AG04450 (cell line): Measurements from ENCODE around the gene PRPSAP2. TPM values are rescaled to one million over a fixed set of nuclear protein-coding genes. Genes with fewer than 3 reads are reported as not detected.

Experiments
- CTCF ChIA-PET: fragments of 300-600, 350-600 bp; formaldehyde crosslinking; extraction: SDS; loops from one replicate; lab custom pipeline; 2022; ENCODE audit warnings: antibody characterized with exemption, inconsistent platforms; lab: Charles Lee
- POLR2A ChIA-PET: fragments of 350-600 bp; formaldehyde crosslinking; extraction: SDS; loops from one replicate; lab custom pipeline; 2021; ENCODE audit warnings: antibody characterized with exemption, inconsistent platforms; lab: Yijun Ruan, JAX
- DNase-seq: peaks from one replicate; pipeline ENCODE4 v3.0.0-alpha.2; 2011; ENCODE audit warnings: low read depth, low spot score
- H3K27ac ChIP-seq: one replicate; pipeline ENCODE4 v1.5.1; 2012; ENCODE audit warnings: low read depth, low read length, control low read depth
- H3K27me3 ChIP-seq: one replicate; pipeline ENCODE4 v1.6.0; 2012; ENCODE audit warnings: low read length; ENCODE audit not compliant: control insufficient read depth, insufficient read depth
- H3K4me3 ChIP-seq: 2 replicates; pipeline ENCODE4 v1.5.1; 2011; ENCODE audit warnings: mild to moderate bottlenecking, low read depth, low read length, control low read depth
- H3K9me3 ChIP-seq: 2 replicates; pipeline ENCODE4 v1.5.1; 2012; ENCODE audit warnings: low read length; ENCODE audit not compliant: control insufficient read depth, insufficient read depth
- polyA plus RNA-seq: library from polyadenylated mRNA; depleted of rRNA; stranded (reverse); fragments of >200 nt; gene quantifications from 2 replicates; pipeline ENCODE4 v1.2.3, GENCODE V29; 2011
- TF ChIP-seq, protein P1 (sequence below): IDR thresholded peaks from 2 replicates; pipeline ENCODE4 v1.5.1; 2011; ENCODE audit warnings: low read depth, low read length, control low read depth, inconsistent platforms

Gene PRPSAP2
- polyA plus RNA-seq, 1 experiment: 33.9 TPM

GRCh38 chr17:18944646-18945045 lies 86.7 kb downstream of the PRPSAP2 start:
- ChIA-PET POLR2A (no interaction called here), CTCF (interaction anchor here (4.3 kb wide), 1 partner anchor 17 kb away, joined by 17 read pairs; no protein-coding TSS in a partner anchor)
- no peak for DNase-seq
- H3K27me3 ChIP-seq: peaks cover 25% of the 10 kb centered on the region
- TF ChIP-seq, protein P1, sequence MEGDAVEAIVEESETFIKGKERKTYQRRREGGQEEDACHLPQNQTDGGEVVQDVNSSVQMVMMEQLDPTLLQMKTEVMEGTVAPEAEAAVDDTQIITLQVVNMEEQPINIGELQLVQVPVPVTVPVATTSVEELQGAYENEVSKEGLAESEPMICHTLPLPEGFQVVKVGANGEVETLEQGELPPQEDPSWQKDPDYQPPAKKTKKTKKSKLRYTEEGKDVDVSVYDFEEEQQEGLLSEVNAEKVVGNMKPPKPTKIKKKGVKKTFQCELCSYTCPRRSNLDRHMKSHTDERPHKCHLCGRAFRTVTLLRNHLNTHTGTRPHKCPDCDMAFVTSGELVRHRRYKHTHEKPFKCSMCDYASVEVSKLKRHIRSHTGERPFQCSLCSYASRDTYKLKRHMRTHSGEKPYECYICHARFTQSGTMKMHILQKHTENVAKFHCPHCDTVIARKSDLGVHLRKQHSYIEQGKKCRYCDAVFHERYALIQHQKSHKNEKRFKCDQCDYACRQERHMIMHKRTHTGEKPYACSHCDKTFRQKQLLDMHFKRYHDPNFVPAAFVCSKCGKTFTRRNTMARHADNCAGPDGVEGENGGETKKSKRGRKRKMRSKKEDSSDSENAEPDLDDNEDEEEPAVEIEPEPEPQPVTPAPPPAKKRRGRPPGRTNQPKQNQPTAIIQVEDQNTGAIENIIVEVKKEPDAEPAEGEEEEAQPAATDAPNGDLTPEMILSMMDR: no peak
- no peak overlapping the region for H3K4me3 ChIP-seq
- H3K27ac ChIP-seq: no peak overlapping the region
- no peaks in the 10 kb centered on the region for H3K9me3 ChIP-seq

DNA sequence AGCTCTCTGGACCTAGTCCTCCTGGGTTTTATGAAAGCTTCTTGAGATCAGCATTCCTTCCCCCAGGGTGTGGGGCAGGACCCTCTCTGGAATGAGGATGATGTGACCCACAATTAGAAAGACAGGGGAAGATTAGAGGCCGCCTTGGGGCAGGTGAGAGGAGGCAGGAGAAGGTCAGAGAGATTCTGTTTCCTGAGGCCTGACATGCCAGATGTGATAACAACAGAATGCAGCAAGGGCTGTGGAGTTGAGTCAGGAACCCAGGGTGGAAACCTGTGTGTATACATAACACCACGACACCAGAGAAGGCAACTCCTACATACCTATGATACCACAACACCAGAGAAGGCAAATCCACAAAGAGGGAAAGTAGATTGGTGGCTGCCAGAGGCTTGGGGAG lies 88.6 kb downstream of the PRPSAP2 start:
- TF ChIP-seq, protein P1: no peak
- no peaks in the 10 kb centered on the region for H3K9me3 ChIP-seq
- no peak overlapping the region for H3K27ac ChIP-seq
- H3K4me3 ChIP-seq: no peak overlapping the region
- peaks cover 37% of the 10 kb centered on the region for H3K27me3 ChIP-seq
- no peak for DNase-seq
- CTCF ChIA-PET: no interaction called here
- POLR2A ChIA-PET: no interaction called here

DNA sequence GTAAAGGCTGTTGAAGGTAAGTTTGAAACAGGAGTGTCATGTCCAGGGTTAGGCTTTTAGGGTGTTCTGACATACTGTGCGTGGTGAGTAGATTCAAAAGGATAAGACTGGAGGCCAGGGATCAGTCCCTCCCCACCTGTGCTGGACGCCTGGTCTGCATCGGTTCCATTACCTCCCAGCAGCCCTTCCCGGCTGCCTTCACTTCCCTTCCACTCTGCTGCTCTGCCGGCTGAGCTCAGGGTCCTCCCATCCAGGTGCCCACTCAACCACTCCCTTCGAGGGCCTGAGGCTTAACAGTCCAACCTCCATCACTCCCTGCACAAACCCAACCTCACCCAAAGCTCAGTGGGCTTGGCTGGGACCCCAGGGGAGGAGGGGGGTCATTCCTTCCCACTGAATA lies 89.9 kb downstream of the PRPSAP2 start:
- DNase-seq: no peak
- TF ChIP-seq, protein P1: no peak
- no peak overlapping the region for H3K4me3 ChIP-seq
- H3K27me3 ChIP-seq: peaks cover 39% of the 10 kb centered on the region
- no peaks in the 10 kb centered on the region for H3K9me3 ChIP-seq
- ChIA-PET CTCF (interaction anchor here (0.6 kb wide), 1 partner anchor 322 kb away, joined by 3 read pairs; no protein-coding TSS in a partner anchor), POLR2A (no interaction called here)
- no peak overlapping the region for H3K27ac ChIP-seq

GRCh38 chr17:18948476-18949006 lies 90.6 kb downstream of the PRPSAP2 start:
- DNase-seq: no peak
- TF ChIP-seq, protein P1: no peak
- Histone ChIP-seq H3K27ac (no peak overlapping the region), H3K4me3 (no peak overlapping the region), H3K9me3 (no peaks in the 10 kb centered on the region), H3K27me3 (peaks cover 39% of the 10 kb centered on the region)
- ChIA-PET POLR2A (no interaction called here), CTCF (interaction anchor here (1.2 to 2.0 kb wide), 2 partner anchors 12 to 323 kb away, joined by 5 to 13 read pairs; no protein-coding TSS in a partner anchor)

- TF ChIP-seq, protein P1: no peak
- ChIA-PET CTCF (interaction anchor here (1.2 to 2.0 kb wide), 2 partner anchors 11 to 324 kb away, joined by 5 to 13 read pairs; no protein-coding TSS in a partner anchor), POLR2A (no interaction called here)
- no peak overlapping the region for H3K27ac ChIP-seq
- H3K27me3 ChIP-seq: peaks cover 39% of the 10 kb centered on the region
- H3K9me3 ChIP-seq: no peaks in the 10 kb centered on the region
- no peak overlapping the region for H3K4me3 ChIP-seq
- DNase-seq: no peak
Observed at GRCh38 chr17:18949566-18949965, 91.6 kb downstream of the PRPSAP2 start.
